HG02798 (cell line): ENCODE measurements around the gene APPL1.

Experiments
- ATAC-seq: cut with Tn5 transposase; IDR thresholded peaks from one replicate; pipeline ENCODE4 v1.9.1; 2021; ENCODE audit warnings: mild to moderate bottlenecking; ENCODE audit not compliant: unreplicated experiment, poor library complexity

The APPL1 gene, protein sequence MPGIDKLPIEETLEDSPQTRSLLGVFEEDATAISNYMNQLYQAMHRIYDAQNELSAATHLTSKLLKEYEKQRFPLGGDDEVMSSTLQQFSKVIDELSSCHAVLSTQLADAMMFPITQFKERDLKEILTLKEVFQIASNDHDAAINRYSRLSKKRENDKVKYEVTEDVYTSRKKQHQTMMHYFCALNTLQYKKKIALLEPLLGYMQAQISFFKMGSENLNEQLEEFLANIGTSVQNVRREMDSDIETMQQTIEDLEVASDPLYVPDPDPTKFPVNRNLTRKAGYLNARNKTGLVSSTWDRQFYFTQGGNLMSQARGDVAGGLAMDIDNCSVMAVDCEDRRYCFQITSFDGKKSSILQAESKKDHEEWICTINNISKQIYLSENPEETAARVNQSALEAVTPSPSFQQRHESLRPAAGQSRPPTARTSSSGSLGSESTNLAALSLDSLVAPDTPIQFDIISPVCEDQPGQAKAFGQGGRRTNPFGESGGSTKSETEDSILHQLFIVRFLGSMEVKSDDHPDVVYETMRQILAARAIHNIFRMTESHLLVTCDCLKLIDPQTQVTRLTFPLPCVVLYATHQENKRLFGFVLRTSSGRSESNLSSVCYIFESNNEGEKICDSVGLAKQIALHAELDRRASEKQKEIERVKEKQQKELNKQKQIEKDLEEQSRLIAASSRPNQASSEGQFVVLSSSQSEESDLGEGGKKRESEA

DNA sequence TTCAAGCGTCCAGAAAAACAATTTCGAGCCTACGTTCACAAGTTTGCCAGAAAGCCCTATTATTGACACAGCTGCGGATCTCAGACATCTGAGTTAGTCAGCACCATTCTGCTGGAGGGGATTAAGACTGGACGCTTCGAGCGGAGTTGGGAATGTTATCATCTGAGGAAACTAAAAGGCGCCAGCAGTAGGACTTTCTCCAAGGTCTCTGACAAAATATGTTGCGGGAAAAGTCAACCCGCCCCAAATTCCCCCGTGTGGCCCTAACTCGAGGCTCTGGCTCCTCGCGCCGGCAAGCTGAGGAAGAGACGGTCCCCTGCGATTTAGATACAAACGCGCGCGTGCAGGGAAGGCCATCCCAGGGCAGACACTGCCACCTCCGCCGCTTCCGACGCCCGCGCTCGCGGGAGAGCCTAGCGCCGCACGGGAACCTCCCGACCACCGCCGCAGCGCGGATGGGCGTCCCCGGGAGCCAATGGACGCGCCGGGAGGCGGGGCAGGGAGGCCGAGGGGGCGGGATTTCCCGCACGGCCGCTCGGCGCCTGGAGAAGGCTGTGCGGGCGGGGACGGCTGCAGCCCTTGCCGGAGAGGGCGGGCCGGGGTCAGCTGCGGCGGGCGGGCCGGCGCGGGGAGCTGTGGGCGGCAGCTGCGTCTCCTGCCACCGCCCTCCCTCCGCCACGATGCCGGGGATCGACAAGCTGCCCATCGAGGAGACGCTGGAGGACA is at the start of gene APPL1:
Gene APPL1, plus strand, starts transcription at position 526 of the 726 bp plus-strand sequence. Its CDS starts 155 bp downstream, at position 681.
- ATAC-seq = peak; percentile 96

DNA sequence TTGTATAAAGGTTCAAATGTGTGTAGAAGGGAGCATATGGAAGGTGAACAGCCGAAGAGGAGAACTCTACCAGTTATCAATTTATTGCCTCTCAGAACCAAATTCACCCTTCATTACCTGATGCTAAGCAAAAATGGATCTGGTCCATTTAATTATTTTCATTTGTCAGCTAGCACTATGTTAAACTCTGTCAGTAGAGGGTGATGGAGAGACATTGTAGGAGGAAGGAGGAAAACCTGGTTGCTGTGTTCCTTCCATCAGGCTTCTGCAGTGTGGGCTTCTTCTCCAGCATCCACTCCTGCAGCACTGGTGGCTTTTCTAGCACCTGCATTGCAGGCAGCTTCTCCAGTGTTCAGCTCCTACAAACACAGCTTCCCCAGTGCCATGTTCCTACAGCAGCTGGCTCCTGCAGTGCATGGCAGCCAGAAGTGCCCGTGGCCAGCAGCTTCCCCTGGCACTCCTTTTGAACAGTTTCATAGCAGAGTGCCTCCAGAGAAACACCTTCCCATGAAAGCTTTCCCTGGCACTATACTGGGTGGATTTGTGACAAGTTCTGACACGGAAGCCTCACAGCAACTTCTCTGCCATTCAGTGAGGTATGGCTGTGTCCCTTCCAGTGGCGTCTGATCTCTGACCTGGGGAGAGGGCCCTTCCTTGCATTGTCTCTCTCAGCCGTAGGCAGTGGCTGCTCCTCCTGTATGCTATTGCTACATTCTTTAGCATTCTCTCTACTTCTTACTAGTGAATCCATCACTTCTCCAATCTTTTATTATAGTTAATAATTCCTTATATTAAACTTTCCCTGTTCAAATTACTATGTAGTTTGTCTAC is 47.7 kb upstream of the APPL1 start:
- no peak for ATAC-seq

DNA sequence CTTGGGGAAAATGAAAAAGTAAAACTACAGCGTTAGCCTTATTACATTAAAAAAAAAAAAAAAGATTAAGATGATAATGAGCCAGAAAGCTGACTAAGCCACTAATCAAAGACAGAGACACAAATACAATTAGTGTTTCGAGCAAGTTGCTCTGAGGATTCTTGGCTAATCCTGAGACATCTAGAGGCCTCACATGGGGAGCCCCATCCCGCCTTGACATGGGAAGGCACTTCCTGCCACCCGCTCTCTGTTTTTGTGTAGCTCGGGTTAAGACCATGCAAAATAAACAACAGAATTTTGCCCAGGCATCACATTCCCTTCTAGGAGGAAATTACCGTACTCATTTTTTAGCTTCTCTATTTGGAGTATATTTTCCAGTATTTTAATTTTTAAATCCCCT is 43.0 kb upstream of the APPL1 start:
- no peak for ATAC-seq

DNA sequence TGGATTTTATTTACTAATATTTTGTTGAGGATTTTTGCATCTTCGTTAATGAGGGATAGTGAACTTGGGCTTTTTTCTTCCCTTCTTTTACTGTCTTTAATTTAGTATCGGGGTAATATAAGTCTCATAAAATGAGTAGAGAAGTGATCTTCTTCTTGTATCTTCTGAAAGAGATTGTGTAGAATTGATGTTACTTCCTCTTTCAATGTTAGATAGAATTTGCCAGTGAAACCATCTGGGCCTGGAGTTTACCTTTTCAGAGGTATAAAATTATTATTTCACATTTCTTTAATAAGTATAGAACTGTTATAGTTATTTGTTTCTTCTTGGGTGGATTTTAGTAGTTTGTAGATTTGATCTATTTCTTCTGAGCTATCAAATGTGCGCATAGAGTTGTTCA is 35.5 kb upstream of the APPL1 start:
- no peak for ATAC-seq

DNA sequence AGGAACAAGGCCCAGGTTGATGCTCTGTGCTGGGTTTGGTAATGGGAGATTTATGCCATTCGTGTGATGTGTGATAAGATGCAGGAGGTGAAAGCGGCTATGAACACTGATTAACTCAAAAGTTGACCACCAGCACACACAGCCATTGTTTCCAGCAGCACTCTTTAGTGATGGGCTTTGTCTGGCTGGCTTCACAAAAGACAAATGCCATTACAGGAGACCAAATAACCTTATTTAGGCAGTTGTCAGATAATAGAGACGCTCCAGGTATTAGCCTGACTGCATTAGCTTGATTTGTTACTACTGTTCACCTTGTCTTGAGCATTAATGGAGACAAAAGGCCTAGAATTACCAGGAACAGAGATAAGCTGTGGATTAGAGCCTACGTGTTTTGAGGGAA is 32.9 kb upstream of the APPL1 start:
- no peak for ATAC-seq

DNA sequence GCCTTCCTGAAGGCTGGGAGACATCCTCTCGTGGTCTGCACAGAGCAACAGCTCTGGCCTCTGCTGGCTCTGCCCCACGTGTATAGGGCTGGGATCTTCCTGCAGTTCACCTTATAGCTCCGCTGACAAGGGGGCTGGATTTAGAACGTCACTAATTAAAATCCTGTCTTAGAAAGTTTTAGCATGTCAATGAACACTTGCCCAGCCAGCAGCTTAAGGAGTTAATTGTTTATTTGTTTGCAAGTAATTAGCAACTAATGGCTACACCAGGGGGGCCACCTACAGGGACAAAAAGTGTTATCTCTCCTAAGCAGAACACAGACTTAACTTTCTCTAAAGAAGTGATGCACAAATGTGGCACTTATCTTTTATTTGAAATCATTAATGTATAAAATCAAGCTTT is 27.6 kb upstream of the APPL1 start, which contains the start of gene HESX1:
Gene HESX1, minus strand, starts transcription at position 84 of the 403 bp plus-strand sequence. Its CDS starts 60 bp downstream, at position 24.
- no peak for ATAC-seq

DNA sequence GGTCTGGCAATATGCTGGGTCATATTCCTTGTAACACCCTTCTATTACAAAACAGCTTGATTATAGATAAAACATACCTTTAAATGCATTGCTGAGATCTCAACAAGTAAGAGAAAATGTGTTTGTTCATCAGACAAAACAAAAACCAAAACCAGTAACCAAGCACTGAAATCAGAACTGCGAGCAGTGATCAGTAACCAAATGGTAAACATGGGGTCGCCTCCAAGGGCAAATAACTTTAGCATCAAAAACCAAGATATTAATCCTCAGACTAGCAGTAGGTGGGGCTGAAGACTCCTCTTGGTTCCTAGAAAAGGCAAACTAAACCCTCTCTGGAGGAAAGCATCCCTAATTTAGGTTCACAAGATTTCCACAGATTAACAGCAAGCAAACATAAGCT is 21.1 kb upstream of the APPL1 start:
- no peak for ATAC-seq

DNA sequence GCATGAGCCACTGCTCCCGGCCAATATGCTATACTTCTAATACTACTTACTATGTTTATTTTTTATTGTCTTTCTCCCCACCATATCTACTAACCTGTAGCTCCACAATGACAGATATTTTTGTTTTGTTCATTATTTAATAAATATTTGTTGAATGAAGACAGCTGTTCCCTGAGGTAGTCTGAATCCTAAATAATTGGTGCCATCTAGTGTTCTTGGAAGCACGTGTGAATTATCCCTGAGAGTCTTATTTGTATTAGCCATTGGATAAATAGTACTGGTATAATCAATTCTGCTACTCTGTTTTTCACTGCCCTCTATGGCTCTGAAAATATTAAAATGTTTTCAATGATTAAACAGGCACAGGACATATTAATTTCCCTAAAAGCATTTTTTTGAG is 5.6 kb upstream of the APPL1 start:
- ATAC-seq = no peak

DNA sequence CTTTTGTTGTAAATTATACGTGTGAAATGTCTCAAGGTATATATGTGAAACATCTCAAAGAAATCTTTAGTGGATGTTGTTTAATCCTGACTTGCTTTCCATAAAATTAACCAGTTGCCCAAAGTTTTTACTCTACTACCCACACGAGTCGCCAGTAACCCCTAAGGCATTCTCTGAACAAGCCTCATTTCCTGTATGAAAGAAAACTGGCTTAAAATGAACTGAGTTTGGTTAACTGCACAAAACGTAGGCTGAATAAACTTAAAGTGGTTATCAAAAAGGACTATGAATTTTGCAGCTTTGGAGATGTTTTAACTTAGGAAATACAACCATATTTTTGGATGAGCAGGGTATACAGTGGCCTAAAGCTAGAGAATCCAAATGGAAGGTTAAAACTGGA is 2.7 kb upstream of the APPL1 start:
- no peak for ATAC-seq

DNA sequence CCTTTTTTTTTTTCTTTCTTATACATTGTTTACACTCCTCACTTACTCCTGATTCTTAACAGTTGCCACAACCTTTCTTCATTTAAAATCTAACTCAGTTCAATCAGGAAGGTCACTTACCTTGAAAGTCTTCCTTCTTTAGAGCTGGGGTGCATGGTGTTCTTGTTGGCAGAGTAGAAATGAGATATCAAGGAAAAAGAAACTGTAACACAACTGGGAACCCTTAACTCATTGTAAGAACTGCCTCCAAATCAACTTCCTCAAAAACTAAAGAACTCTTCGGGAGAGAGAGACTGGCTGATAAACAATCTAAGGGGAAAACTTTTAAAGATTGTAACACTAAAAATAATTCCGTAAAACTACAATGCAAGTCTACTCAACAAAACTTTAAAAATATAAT is 1.4 kb upstream of the APPL1 start:
- ATAC-seq = no peak

DNA sequence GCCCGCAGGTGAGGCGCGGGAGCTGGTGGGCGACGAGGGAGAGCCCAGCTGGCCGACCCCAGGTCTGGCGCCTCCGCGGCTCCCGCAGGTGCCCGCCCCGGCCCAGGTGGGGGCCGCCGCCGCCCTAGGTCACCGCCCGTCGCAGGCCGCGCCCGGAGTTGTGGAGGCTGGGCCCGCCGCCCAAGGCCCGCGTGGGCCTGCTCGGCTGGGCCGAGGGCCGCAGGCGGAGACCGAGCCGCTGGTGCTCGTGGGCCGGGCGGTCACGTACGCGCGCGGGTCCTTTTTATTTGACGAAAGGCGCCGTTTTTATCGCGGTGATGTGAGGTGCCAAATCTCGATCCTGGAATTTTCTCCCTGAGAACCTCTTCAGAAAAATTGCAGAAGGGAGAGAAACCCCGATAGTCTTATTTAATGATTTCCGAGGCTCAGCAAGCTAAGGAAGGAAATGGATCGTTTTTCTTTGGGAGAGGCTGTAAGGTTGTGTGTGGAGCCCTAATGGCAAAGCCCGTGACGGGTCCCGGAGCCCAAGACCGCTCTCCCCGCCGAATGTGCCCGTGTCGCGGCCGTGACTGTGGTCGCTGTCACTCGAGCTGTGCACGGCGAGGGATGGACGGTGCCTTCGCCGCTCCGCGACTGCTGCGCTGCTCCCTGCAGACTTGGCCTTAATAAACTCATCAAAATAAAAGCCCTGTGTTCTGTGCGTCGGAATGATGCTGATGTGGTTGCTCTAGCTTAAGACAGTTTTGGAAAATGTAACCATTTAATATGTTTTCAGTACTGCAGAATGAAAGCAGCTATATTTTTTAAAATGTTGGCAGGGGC is 612 bp downstream of the APPL1 start:
- ATAC-seq = peak; percentile 47

DNA sequence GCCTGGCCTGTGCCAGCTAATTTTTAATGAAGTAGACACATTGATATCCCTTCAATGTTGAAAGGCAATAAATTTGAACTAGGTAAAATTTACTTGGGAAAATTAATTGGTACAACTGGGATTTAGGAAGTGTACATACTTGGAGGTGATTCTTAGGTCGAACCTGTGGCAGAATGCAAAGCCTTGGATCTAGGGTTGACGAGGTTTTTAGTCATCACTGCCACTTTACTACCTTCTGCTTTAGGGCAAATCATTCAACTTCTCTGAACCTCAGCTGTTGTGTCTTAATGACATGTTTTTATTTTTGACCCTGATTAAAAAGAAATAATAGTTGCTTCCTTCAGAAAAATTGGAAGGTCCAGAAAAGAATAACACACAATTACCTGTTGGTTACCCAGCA is 2.5 kb downstream of the APPL1 start:
- ATAC-seq = no peak

DNA sequence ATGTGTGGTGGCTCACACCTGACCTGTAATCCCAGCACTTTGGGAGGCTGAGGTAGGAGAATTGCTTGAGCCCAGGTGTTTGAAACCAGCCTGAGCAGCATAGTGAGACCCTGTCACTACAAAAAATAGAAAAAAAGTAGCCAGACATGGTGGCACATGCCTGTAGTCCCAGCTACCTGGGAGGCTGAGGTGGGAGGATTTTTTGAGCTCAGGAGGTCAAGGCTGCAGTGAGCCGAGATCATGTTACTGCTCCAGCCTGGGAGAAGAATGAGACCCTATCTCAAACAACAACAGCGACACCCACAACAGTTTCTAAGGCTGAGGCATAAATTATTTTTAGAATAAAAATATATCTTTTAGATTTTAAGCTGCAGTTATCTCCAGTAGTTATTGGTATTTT is 6.3 kb downstream of the APPL1 start:
- ATAC-seq = no peak

DNA sequence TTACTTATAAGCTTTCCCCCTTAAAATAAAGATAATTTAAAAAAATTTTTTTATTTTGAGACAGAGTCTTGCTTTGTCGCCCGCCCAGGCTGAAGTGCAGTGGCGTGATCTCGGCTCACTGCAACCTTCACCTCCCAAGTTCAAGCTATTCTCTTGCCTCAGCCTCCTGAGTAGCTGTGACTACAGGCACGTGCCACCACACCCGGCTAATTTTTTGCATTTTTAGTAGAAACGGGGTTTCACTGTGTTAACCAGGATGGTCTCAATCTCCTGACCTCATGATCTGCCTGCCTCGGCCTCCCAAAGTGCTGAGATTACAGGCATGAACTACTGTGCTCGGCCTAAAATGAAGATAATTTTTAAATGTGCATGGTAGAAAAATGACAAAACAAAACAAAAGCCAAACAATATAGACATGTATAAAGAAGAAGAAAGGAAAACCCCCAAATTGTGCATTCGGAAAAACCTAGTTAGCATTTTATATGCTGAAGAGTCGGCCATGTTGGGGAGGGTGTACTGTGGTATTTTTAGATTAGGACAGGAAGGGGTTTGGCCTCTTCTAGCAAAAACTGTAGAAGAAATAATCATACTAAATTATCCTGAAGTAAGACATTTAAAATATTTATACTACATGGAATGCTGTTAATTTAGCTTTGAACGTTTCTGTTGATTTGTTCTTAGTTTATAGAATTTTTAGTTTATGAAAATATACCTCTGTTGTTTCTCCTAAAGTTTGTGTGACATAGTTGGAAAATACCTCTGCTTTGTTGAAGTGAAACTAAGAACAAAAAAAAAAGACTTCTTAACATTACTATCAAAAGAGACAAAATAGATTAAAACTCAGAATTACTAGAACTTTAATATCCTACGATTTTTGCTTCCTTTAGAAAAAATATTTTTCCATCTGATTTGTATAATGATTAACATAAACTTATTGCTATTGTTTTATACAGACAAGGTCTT is 7.4 kb downstream of the APPL1 start:
- peak; percentile 62 for ATAC-seq

DNA sequence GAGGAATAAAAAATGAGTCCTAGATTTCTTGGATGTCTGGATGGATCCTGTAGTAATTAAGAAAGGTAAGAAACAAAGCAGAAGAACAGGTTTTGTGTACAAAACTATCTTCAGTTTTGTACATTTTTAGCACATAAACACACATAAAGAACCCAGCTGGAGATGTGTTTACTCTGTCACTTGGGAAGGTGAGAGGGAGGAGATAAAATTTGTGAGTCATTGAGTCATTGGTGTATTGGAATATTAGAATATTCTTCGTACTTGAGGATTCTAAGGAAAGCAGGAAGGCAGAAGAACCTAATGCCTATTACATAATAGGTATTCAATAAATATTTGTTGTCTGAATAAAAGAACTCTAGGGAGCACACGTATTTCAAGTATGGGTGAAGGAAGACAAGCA is 17.4 kb downstream of the APPL1 start:
- no peak for ATAC-seq

DNA sequence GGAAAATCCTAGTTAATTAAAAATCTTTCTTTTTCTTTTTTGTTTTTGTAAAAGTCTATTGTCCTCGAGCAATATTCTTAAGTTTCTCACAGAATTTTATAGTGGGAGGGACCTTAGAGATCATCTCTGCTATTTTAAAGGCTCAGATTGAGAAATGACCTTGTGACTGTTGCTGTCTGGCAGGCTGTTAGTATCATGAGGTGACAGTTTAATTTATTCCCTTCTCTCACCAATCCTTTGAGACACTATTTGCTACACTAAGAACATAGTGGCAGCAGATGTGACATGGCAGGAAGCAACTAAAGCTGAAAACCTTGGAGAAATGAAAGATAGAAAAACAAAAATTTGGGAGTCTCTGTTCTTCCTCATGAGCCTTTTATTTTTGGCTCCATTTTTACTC is 24.9 kb downstream of the APPL1 start:
- ATAC-seq = no peak

DNA sequence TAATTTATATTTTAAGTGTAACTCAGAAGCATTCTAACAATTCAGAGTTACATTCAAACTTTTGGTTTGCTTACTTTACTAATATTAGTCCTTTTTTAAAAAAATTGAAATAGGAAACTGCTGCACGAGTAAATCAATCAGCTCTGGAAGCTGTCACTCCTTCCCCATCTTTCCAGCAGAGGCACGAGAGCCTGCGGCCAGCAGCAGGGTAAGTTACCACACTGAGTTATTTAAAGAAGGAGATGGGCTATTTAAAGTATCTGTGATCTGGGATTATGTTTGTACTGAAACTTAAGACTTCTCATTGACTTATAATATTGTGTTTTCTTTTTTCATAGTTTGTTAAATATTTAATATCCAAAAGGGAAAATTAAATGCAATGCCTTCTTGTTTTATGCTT is 29.3 kb downstream of the APPL1 start:
- no peak for ATAC-seq

DNA sequence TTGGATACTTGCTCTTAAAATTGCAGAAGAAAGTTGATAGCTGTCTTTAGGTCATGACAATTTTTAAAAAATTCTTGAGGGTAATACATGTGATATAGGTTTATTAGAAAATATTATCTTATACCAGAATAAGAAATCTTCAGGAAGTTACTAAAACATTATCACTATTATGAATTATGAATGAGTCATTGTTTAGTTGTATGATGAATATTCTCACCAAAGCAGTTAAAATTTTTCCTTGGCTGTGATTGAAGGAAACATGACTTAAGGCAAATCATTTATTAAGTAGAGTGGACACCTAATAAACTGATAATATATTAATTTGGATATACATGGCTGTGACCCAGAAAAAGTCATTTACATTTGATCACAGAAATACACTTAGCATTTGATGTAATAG is 30.1 kb downstream of the APPL1 start:
- ATAC-seq = no peak
